SK-N-MC (cell line): ENCODE measurements around the gene TRIM9.

Source experiments
- DNase-seq: peaks from one replicate; pipeline ENCODE4 v3.0.0-alpha.2; 2011; ENCODE audit warnings: low read depth, low spot score
- H3K27ac ChIP-seq: fragments of 200-600 bp; sonication (generic); 2 replicates; pipeline ENCODE4 v1.5.1; 2016; ENCODE audit warnings: mixed run types
- H3K36me3 ChIP-seq: fragments of 200-600 bp; sonication (generic); 2 replicates; pipeline ENCODE4 v1.6.1; 2017; ENCODE audit warnings: antibody characterized with exemption, low read length, mixed read lengths; ENCODE audit not compliant: insufficient read depth
- H3K4me3 ChIP-seq: fragments of 200-600 bp; sonication (generic); 2 replicates; pipeline ENCODE4 v1.5.1; 2016
- H3K9ac ChIP-seq: fragments of 200-600 bp; sonication (generic); 2 replicates; pipeline ENCODE4 v1.8.0; 2017; ENCODE audit warnings: mixed run types, mixed read lengths; ENCODE audit not compliant: insufficient read length
- H3K9me3 ChIP-seq: fragments of 200-600 bp; sonication (generic); 2 replicates; pipeline ENCODE4 v1.6.1; 2017; ENCODE audit warnings: low read depth, mild to moderate bottlenecking, antibody characterized with exemption, low read length, moderate library complexity, mixed read lengths
- EZH2 ChIP-seq: fragments of 200-600 bp; sonication (generic); IDR thresholded peaks from one replicate; pipeline ENCODE4 v1.6.1; 2017; ENCODE audit warnings: antibody characterized with exemption
- FOXP2 ChIP-seq: optimal IDR thresholded peaks from 2 replicates; pipeline ENCODE3; 2011; ENCODE audit warnings: mild to moderate bottlenecking, moderate library complexity; ENCODE audit not compliant: insufficient read depth; ENCODE audit errors: extremely low read length, control extremely low read depth
- POLR2AphosphoS5 ChIP-seq: IDR thresholded peaks from 2 replicates; pipeline ENCODE4 v1.6.1; 2012; ENCODE audit warnings: mild to moderate bottlenecking, low read depth, low read length, borderline replicate concordance

TRIM9 gene

GRCh38 chr14:51121096-51121495 lies 26.2 kb upstream of the TRIM9 start:
- Histone ChIP-seq H3K27ac (no peak overlapping the region), H3K9ac (no peak overlapping the region), H3K4me3 (no peak overlapping the region), H3K9me3 (no peaks in the 10 kb centered on the region), H3K36me3 (no peaks in the 10 kb centered on the region)
- no peak for TF ChIP-seq FOXP2
- TF ChIP-seq EZH2, result no peak
- no peak for TF ChIP-seq POLR2AphosphoS5
- DNase-seq, result no peak

GRCh38 chr14:51119411-51120051 lies 24.6 kb upstream of the TRIM9 start:
- H3K27ac ChIP-seq, result no peak overlapping the region
- H3K9me3 ChIP-seq, result no peaks in the 10 kb centered on the region
- no peaks in the 10 kb centered on the region for H3K36me3 ChIP-seq
- no peak for DNase-seq
- no peak for TF ChIP-seq POLR2AphosphoS5
- TF ChIP-seq FOXP2, result no peak
- TF ChIP-seq EZH2, result no peak
- H3K4me3 ChIP-seq, result no peak overlapping the region
- H3K9ac ChIP-seq, result no peak overlapping the region

- no peak for TF ChIP-seq POLR2AphosphoS5
- no peak for TF ChIP-seq EZH2
- no peak for TF ChIP-seq FOXP2
Observed at GRCh38 chr14:51118993-51119392, 24.1 kb upstream of the TRIM9 start.

GRCh38 chr14:51117593-51117992 lies 22.7 kb upstream of the TRIM9 start:
- H3K4me3 ChIP-seq, result no peak overlapping the region
- TF ChIP-seq POLR2AphosphoS5, result no peak
- TF ChIP-seq FOXP2, result no peak
- TF ChIP-seq EZH2, result no peak
- no peaks in the 10 kb centered on the region for H3K36me3 ChIP-seq
- no peaks in the 10 kb centered on the region for H3K9me3 ChIP-seq
- H3K9ac ChIP-seq, result no peak overlapping the region
- DNase-seq, result no peak
- no peak overlapping the region for H3K27ac ChIP-seq

More at GRCh38 chr14:51118993-51119392, 24.1 kb upstream of the TRIM9 start:
- no peak overlapping the region for H3K4me3 ChIP-seq
- DNase-seq, result no peak
- no peak overlapping the region for H3K27ac ChIP-seq
- no peak overlapping the region for H3K9ac ChIP-seq
- no peaks in the 10 kb centered on the region for H3K36me3 ChIP-seq
- H3K9me3 ChIP-seq, result no peaks in the 10 kb centered on the region

- H3K9ac ChIP-seq, result no peak overlapping the region
- DNase-seq, result no peak
- TF ChIP-seq EZH2, result no peak
- H3K36me3 ChIP-seq, result no peaks in the 10 kb centered on the region
- H3K4me3 ChIP-seq, result no peak overlapping the region
- no peaks in the 10 kb centered on the region for H3K9me3 ChIP-seq
- H3K27ac ChIP-seq, result no peak overlapping the region
Observed at GRCh38 chr14:51116682-51117081, 21.8 kb upstream of the TRIM9 start.

- Histone ChIP-seq H3K4me3 (no peak overlapping the region), H3K36me3 (no peaks in the 10 kb centered on the region), H3K9ac (no peak overlapping the region), H3K27ac (no peak overlapping the region), H3K9me3 (no peaks in the 10 kb centered on the region)
- TF ChIP-seq FOXP2 (no peak), EZH2 (no peak), POLR2AphosphoS5 (no peak)
- DNase-seq, result no peak
Observed at GRCh38 chr14:51109651-51110050, 14.7 kb upstream of the TRIM9 start.

- Histone ChIP-seq H3K36me3 (no peaks in the 10 kb centered on the region), H3K9me3 (no peaks in the 10 kb centered on the region), H3K4me3 (no peak overlapping the region), H3K27ac (no peak overlapping the region), H3K9ac (no peak overlapping the region)
- no peak for TF ChIP-seq FOXP2
- no peak for TF ChIP-seq EZH2
- TF ChIP-seq POLR2AphosphoS5, result no peak
- DNase-seq, result no peak
Observed at GRCh38 chr14:51107801-51108200, 12.9 kb upstream of the TRIM9 start.

GRCh38 chr14:51104467-51104866 lies 9.6 kb upstream of the TRIM9 start:
- TF ChIP-seq FOXP2 (no peak), EZH2 (no peak), POLR2AphosphoS5 (no peak)
- Histone ChIP-seq H3K9me3 (no peaks in the 10 kb centered on the region), H3K27ac (no peak overlapping the region), H3K4me3 (no peak overlapping the region), H3K36me3 (no peaks in the 10 kb centered on the region), H3K9ac (no peak overlapping the region)
- DNase-seq, result no peak

GRCh38 chr14:51097287-51097686 lies 2.4 kb upstream of the TRIM9 start:
- H3K9ac ChIP-seq, result no peak overlapping the region
- TF ChIP-seq EZH2 (no peak), POLR2AphosphoS5 (no peak), FOXP2 (no peak)
- no peaks in the 10 kb centered on the region for H3K36me3 ChIP-seq
- DNase-seq, result no peak
- no peak overlapping the region for H3K4me3 ChIP-seq
- no peaks in the 10 kb centered on the region for H3K9me3 ChIP-seq
- H3K27ac ChIP-seq, result no peak overlapping the region
